Caco-2 (cell line): Measurements from ENCODE around the gene MYCBP2. TPM values are rescaled to one million over a fixed set of nuclear protein-coding genes. Genes with fewer than 3 reads are reported as not detected.

ENCODE experiments used
- BruUV-seq: library from RNA; stranded (reverse); fragments of 400-500 nt; replicated peaks from 2 replicates; lab custom pipeline; 2021; lab: Mats Ljungman, UMichigan
- CTCF ChIA-PET: fragments of 300-600 bp; sonication (Branson Sonifier 250); formaldehyde crosslinking; loops from one replicate; lab custom pipeline; 2022; ENCODE audit warnings: antibody characterized with exemption; lab: Charles Lee
- POLR2A ChIA-PET: fragments of 300-600 bp; sonication (Branson Sonifier 250); formaldehyde crosslinking; loops from one replicate; lab custom pipeline; 2022; ENCODE audit warnings: antibody characterized with exemption; lab: Charles Lee
- DNase-seq, 2 experiments: peaks; one replicate each; pipeline versions ENCODE4 v3.0.0 to v3.0.0-alpha.2; 2020 to 2022
- H3K27me3 ChIP-seq: replicated peaks from 2 replicates; pipeline ENCODE4 v1.6.0; 2011; ENCODE audit warnings: low read length; ENCODE audit not compliant: control insufficient read depth, insufficient read depth
- H3K36me3 ChIP-seq: 2 replicates; pipeline ENCODE4 v1.5.1; 2011; ENCODE audit warnings: low read length; ENCODE audit not compliant: control insufficient read depth, insufficient read depth
- H3K4me1 ChIP-seq: fragments of 250-450 bp; sonication (Bioruptor Pico); 2 replicates; pipeline ENCODE4 v1.5.1; 2020; ENCODE audit warnings: mild to moderate bottlenecking
- H3K4me3 ChIP-seq: 2 replicates; pipeline ENCODE4 v1.5.1; 2011; ENCODE audit warnings: low read depth, mild to moderate bottlenecking, control low read depth, low read length
- H3K9me3 ChIP-seq: fragments of 250-450 bp; sonication (Bioruptor Pico); 2 replicates; pipeline ENCODE4 v1.5.1; 2020; ENCODE audit warnings: mild to moderate bottlenecking, moderate library complexity
- H3K27ac Mint-ChIP-seq: one replicate; pipeline ENCODE4 v1.8.0; 2022; ENCODE audit warnings: mixed read lengths; ENCODE audit not compliant: unreplicated experiment
- H3K27me3 Mint-ChIP-seq: one replicate; pipeline ENCODE4 v1.8.0; 2022; ENCODE audit warnings: mixed read lengths; ENCODE audit not compliant: insufficient read depth, unreplicated experiment
- H3K36me3 Mint-ChIP-seq: one replicate; pipeline ENCODE4 v1.8.0; 2022; ENCODE audit warnings: mild to moderate bottlenecking, mixed read lengths; ENCODE audit not compliant: insufficient read depth, unreplicated experiment
- H3K4me1 Mint-ChIP-seq: one replicate; pipeline ENCODE4 v1.8.0; 2022; ENCODE audit warnings: low read depth, mixed read lengths; ENCODE audit not compliant: unreplicated experiment
- H3K4me3 Mint-ChIP-seq: one replicate; pipeline ENCODE4 v1.8.0; 2022; ENCODE audit warnings: mild to moderate bottlenecking, moderate library complexity, mixed read lengths; ENCODE audit not compliant: unreplicated experiment
- H3K9me3 Mint-ChIP-seq: one replicate; pipeline ENCODE4 v1.8.0; 2022; ENCODE audit warnings: mixed read lengths; ENCODE audit not compliant: unreplicated experiment
- intact Hi-C: fragments of 100-400 bp; cut with micrococcal nuclease; formaldehyde crosslinking; loops from one replicate; pipeline ENCODE4 v1.10.0; 2022; ENCODE audit not compliant: unreplicated experiment
- total RNA-seq: library from RNA; stranded (reverse); gene quantifications from 2 replicates; pipeline ENCODE4 v1.2.3, GENCODE V29; 2022
- TF ChIP-seq, protein P1 (sequence below), 2 experiments: fragments of 200-600 bp in 1 of 2; IDR thresholded peaks; 1 replicate in 1 of 2; 2 replicates in 1 of 2; pipeline versions ENCODE4 v1.5.1 to v1.8.0; 2011 to 2022; ENCODE audit warnings: antibody characterized with exemption in 1 of 2, control low read depth in 1 of 2, inconsistent platforms in 1 of 2, low read depth in 1 of 2, low read length in 1 of 2, mild to moderate bottlenecking in 1 of 2, moderate library complexity in 1 of 2; ENCODE audit not compliant: insufficient read depth in 1 of 2, severe bottlenecking in 1 of 2, unreplicated experiment in 1 of 2

The MYCBP2 gene
- total RNA-seq, 1 experiment from 2014 or later: 41.3 TPM

DNA sequence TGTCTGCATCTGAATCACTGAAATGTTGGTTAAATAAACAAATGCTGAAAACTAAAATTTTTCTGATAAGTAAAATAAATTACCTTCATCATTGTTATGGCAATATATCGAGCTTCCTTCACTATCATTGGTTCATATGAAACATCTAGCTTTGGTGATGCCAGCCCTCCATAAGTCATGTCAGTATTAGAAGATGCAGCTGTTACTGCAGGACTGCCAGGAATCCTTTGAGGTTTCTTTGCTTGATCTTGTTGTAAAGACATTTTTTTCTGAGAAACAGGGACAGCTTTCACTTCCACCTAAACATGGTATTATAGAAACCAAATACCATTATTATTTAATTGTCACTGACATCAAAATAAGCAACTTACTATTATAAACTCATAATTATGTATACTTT is 176.2 kb downstream of the MYCBP2 start:
- POLR2A ChIA-PET: no interaction called here
- Mint-ChIP-seq H3K27me3 (no peaks in the 10 kb centered on the region), H3K9me3 (no peaks in the 10 kb centered on the region), H3K36me3 (no peaks in the 10 kb centered on the region), H3K27ac (no peak overlapping the region), H3K4me3 (no peak overlapping the region), H3K4me1 (no peaks in the 10 kb centered on the region)
- Histone ChIP-seq H3K27me3 (no peaks in the 10 kb centered on the region), H3K4me3 (no peak overlapping the region), H3K4me1 (no peaks in the 10 kb centered on the region), H3K9me3 (no peaks in the 10 kb centered on the region), H3K36me3 (no peaks in the 10 kb centered on the region)
- no peak for DNase-seq
- TF ChIP-seq, protein P1, sequence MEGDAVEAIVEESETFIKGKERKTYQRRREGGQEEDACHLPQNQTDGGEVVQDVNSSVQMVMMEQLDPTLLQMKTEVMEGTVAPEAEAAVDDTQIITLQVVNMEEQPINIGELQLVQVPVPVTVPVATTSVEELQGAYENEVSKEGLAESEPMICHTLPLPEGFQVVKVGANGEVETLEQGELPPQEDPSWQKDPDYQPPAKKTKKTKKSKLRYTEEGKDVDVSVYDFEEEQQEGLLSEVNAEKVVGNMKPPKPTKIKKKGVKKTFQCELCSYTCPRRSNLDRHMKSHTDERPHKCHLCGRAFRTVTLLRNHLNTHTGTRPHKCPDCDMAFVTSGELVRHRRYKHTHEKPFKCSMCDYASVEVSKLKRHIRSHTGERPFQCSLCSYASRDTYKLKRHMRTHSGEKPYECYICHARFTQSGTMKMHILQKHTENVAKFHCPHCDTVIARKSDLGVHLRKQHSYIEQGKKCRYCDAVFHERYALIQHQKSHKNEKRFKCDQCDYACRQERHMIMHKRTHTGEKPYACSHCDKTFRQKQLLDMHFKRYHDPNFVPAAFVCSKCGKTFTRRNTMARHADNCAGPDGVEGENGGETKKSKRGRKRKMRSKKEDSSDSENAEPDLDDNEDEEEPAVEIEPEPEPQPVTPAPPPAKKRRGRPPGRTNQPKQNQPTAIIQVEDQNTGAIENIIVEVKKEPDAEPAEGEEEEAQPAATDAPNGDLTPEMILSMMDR (IDR thresholded peaks at IDR 0.05; ENCODE audit: insufficient read depth in 1 of 2, low read depth in 1 of 2, low read length in 1 of 2, severe bottlenecking in 1 of 2, unreplicated experiment in 1 of 2): no peak
- intact Hi-C loops: no loop called here
- CTCF ChIA-PET: no interaction called here
- no TSS peak for BruUV-seq

GRCh38 chr13:77143431-77143830 is 183.5 kb downstream of the MYCBP2 start:
- Histone ChIP-seq H3K27me3 (no peaks in the 10 kb centered on the region), H3K4me1 (no peaks in the 10 kb centered on the region), H3K4me3 (no peak overlapping the region), H3K36me3 (no peaks in the 10 kb centered on the region), H3K9me3 (no peaks in the 10 kb centered on the region)
- DNase-seq: peak in 1 of 2 experiments; percentile 42
- TF ChIP-seq, protein P1 (IDR thresholded peaks at IDR 0.05; ENCODE audit: insufficient read depth in 1 of 2, low read depth in 1 of 2, low read length in 1 of 2, severe bottlenecking in 1 of 2, unreplicated experiment in 1 of 2): no peak
- intact Hi-C loops: no loop called here
- no TSS peak for BruUV-seq
- Mint-ChIP-seq H3K9me3 (no peaks in the 10 kb centered on the region), H3K27ac (no peak overlapping the region), H3K36me3 (peaks cover 7% of the 10 kb centered on the region), H3K4me1 (peaks cover 6% of the 10 kb centered on the region), H3K4me3 (no peak overlapping the region), H3K27me3 (no peaks in the 10 kb centered on the region)
- ChIA-PET POLR2A (no interaction called here), CTCF (interaction anchor here (0.6 kb wide), 1 partner anchor 33 kb away, joined by 3 read pairs; no protein-coding TSS in a partner anchor)

DNA sequence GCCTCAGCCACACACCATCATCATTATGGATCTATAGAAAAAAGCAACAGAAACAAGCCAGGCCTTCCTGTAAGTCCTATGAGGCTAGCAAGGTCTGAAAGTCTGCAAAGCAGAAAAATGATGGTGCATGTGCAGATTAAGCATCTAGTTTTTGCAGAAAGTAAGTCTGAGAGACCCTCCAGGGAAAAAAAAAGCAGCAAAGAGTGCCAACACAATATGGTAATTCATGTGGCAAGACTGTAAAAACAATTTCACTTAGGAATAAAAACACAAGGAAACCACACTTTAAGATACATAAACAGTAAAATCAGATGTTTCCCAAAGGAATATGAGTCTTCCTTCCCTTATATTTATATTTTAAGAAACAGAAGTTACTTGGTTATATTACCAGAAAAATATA is 187.6 kb downstream of the MYCBP2 start:
- H3K4me3 Mint-ChIP-seq: no peak overlapping the region
- peaks cover 16% of the 10 kb centered on the region for H3K4me1 Mint-ChIP-seq
- H3K27me3 Mint-ChIP-seq: no peaks in the 10 kb centered on the region
- DNase-seq: no peak
- H3K27me3 ChIP-seq: no peaks in the 10 kb centered on the region
- no peaks in the 10 kb centered on the region for H3K9me3 ChIP-seq
- CTCF ChIA-PET: no interaction called here
- peaks cover 7% of the 10 kb centered on the region for H3K36me3 Mint-ChIP-seq
- intact Hi-C loops: no loop called here
- no peak overlapping the region for H3K27ac Mint-ChIP-seq
- H3K4me1 ChIP-seq: no peaks in the 10 kb centered on the region
- BruUV-seq: no TSS peak
- H3K4me3 ChIP-seq: no peak overlapping the region
- TF ChIP-seq, protein P1 (IDR thresholded peaks at IDR 0.05; ENCODE audit: insufficient read depth in 1 of 2, low read depth in 1 of 2, low read length in 1 of 2, severe bottlenecking in 1 of 2, unreplicated experiment in 1 of 2): no peak
- H3K36me3 ChIP-seq: no peaks in the 10 kb centered on the region
- no peaks in the 10 kb centered on the region for H3K9me3 Mint-ChIP-seq
- POLR2A ChIA-PET: no interaction called here
